ENCODE data around the gene TNFSF10.
"Not testable (repeated sequence)": the region's sequence is repeated elsewhere in the genome, so short reads cannot be mapped to it uniquely, and the experiment has no call there.

Gene TNFSF10

DNA sequence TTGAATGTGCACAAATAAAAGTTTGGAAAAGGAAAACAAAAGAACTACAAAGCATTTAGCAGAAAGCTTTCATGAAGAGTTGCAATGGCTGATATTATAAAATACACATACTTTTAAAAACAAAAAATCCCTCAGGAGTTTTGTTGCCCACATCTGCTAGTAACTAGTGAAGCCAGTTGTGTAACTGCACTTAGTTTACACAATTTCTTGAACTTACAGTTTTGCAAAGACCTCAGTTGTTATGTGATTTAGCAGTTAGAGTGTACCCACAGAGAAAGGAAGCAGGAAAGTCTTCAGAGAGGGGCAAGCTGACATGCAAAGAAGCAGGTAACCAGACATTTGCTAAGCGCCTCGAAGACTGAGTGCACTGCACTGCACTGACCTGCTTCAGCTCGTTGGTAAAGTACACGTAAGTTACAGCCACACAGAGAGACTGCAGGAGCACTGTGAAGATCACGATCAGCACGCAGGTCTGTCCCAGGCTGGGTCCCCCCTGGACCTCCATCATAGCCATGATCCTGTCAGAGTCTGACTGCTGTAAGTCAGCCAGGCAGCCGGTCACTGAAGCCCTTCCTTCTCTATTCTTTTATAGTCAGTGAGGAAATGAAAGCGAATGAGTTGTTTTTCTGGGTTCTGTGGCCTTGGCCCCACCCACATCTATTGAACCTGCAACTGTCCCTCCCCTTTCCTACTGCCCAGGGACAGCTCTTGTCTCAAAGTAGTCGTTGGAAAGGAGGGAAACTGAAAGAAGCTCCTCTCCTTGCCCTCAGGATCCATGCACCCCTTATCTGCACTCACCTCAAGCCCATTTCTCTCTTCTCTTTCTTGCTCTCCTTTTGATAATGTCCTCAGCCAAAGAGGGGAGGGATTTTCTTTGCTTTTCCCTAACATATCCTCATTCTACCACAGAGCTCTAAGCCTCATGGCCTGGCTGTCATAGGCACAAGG, at the start of gene TNFSF10:
Gene TNFSF10 (minus strand): TSS at position 560 of the 948 bp plus-strand sequence. CDS start 46 bp downstream, at position 514.
- peak; percentile 73 to 76 for DNase-seq

DNA sequence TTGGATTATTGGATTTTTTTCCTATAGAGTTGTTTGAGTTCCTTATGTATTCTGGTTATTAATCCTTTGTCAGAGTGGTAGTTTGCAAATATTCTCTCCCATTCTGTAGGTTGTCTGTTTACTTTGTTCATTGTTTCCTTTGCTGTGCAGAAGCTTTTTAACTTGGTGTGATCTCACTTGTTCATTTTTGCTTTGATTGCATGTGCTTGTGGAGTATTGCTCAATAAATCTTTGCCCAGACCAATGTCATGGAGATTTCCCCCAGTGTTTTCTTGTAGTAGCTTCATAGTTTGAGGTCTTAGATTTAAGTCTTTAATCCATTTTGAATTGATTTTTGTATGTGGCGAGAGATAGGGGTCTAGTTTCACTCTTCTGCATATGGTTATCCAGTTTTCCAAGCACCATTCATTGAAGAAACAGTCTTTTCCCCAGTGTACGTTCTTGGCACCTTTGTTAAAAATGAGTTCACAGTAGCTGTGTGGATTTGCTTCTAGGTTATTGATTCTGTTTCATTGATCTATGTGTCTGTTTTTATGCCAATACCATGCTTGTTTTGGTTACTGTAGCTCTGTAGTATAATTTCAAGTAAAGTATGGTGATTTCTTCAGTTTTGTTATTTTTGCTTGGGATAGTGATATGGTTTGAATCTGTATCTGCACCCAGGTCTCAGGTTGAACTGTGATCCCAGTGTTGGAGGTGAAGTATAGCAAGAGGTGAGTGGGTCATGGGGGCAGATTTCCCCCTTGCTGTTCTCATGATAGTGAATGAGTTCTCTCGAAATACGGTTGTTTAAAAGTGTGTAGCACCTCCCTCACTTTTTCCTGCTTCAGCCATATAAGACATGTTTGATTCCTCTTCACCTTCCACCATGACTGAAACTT, 46.1 kb upstream of the TNFSF10 start:
- no peak for DNase-seq

DNA sequence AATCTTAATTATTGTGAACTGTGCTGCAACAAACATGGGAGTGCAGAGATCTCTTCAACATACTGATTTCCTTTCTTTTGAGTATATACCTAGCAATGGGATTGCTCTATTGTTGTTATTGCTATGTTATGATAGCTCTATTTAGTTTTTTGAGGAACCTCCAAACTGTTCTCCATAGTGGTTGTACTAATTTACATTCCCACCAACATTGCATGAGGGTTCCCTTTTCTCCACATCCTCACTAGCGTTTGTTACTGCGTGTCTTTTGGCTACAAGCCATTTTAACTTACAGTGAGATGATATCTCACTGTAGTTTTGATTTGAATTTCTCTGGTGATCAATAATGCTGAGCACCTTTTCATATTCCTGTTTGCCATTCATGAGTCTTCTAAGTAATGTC, 45.5 kb upstream of the TNFSF10 start:
- DNase-seq, result no peak

DNA sequence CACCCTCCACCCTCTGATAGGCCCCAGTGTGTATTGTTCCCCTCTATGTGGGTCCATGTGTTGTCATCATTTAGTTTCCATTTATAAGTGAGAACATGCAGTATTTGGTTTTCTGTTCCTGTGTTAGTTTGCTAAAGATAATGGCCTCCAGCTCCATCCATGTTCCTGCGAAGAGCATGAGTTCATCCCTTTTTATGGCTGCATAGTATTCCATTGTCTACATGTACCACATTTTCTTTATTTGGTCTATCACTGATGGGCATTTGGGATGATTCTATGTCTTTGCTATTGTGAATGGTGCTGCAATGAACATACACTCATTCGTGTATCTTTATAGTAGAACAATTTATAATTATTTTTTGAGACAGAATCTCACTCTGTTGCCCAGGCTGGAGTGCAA, 43.6 kb upstream of the TNFSF10 start:
- DNase-seq, result not testable (repeated sequence)

DNA sequence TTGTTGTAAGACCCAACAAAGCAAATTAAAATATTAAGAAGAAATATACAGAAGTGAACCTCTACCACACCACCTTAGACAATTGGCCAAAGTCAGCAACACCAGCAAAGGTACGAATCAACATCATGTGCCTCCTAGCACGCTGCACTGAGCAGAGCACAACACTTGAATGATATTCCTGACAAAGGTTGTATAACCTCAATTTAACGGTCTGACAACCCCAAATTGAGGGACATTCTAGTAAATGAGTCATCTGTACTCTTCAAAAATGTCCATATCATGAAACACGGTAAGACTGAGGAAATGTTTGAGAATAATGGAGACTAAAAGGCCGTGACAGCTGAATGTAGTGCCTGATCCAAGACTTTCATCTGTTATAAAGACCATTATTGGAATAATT, 41.3 kb upstream of the TNFSF10 start:
- DNase-seq, result no peak

DNA sequence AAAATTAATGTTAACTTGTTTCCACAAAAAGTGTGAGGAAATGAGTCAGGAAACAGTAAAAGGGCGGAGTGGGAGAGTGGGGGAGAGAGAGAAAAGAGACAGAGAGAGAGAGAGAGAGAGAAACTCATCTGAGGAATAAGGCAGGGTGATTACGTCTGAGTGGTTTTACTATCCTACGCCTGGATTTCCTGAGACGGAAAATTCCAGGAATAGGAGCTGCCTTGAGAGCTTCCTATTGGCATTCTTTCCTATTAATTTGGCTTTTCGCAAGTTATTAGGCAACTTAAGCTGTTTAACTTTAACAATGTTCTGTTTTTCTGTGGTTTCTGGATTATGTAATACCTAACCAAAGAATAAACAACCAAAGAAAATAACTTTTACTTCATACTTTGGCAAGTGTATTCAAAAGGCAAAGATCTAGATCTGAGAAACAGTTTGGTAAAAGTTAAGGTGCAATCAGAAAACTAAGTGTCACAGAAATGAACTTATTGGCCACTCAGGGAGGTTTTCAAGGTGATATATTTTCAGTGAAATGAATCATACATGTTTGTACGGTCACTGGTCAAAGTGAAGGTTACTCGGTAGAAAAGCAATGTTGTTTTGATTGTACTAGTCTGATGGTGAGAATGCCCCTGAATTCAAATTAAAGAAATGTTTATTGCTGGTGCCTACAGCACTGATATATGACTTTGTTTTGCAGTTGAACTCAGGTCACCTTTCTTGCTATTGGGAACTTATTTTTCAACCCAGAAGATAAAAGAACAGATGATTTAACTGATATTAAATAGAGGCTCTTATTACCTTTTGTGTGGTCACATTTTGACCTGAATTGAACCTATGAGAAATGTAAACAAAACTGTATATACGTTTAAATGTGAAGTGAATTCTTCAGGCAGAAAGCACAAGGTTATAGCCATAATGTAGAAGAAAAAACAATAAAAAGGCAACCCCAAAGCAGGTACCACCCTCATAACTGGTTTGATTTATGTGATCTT, 39.9 kb upstream of the TNFSF10 start:
- DNase-seq, result peak in 1 of 2 donors; percentile 30

DNA sequence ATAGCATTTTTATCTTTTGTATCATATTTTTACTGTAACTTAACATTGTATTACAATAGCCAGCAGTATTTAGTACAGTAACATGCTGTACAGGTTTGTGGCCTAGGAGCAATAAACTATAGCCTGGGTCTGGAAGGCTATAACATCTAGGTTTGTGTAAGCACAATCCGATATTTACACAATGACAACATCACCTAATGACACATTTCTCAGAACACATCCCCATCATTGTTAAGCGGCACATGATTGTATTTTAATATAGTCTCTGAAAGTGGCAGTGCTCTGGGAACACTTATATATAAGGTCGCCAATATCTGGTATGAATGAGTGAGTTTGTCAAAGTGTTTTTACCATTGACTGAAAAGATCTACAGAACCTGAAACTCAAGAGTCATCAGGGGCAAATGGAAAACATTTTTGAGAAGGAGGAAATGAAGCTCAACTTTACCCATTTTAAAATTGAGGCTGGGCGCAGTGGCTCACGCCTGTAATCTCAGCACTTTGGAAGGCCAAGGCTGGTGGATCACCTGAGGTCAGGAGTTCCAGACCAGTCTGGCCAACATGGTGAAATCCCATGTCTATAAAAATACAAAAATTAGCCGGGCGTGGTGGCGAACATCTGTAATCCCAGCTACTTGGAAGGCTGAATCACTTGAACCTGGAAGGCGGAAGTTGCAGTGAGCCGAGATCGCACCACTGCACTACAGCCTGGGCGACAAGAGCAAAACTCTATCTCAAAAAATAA, 38.8 kb upstream of the TNFSF10 start:
- no peak for DNase-seq

DNA sequence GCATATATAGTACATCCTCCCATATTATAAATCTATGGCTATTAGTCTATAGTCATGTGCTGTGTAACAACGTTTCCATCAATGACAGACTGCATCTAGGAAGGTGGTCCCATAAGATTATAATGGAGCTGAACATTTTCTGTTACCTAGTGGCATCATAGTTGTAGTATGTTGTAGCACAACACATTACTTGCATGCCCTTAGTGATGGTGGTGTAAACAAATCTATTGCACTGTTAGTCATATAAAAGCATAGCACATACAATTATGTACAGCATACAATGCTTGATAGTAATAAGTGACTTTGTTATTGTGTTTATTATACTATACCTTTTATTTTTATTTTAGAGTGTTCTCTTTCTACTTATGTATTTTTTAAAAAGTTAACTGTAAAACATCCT, 37.4 kb upstream of the TNFSF10 start:
- no peak for DNase-seq

DNA sequence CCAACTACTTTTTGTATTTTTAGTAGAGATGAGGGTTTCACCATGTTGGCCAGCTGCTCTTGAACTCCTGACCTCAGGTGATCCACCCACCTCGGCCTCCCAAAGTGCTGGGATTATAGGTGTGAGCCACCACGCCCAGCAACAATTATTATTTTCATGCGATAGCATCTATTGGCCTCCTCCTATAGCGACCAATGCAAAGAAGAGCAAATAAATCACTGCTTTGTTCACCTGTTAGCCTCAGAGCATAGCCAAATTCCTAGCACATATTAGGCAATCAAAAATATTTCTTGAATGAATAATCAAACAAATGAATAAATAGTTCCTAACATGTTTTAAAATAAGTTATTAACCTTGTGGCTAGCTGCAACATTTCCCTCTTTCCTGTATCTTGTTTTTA, 36.8 kb upstream of the TNFSF10 start:
- DNase-seq, result no peak

DNA sequence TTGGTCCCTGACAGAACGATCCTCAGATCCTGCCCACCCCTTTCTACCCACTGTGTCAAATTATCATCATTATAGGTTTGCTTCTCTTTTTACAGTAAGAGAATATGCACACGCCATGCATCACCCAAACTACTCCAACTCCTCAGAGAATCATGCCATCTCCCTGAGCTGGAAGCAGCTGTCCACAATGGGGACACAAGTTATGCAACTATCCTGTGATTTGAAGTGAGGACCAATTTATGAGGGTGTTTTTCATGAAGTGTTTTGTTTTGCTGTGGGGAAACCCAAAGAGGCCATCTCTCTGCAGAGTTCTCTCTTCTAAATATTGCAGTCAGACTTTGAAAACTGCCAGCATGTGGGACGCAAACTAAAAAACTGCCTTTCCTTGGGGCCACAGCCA, 35.8 kb upstream of the TNFSF10 start:
- peak in 1 of 2 donors; percentile 18 for DNase-seq

DNA sequence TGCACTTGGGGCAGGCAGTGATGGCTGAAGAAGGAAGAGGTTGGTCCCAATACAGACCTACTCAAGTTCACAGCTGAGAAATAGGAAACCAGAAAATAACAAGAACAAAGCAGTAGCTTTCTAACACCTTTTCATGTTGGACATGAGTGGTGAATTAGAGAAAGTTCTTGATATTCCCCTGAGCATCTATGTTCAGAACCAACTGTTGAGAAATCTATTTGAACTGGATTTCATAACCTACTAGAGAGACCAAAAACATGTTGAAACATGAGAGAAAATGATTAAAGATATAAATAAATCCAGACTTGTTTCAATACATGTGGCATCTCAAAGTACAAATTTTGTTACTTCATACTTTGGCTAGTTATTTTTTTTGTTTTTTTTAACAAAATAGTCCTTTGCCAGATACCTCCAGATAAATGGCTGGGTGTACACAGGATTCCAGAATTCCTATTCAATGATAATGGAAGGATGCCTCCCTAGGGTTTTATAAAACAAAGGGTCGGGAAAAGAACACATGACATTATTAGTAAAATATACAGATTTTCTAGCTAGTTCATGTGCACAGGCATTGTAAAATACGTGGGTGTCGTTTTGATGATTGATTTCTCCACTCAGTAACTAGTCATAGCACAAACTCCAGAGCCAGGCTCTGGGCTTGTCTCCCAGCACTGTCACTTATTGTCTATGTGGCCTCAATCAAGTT, 34.4 kb upstream of the TNFSF10 start:
- no peak for DNase-seq

DNA sequence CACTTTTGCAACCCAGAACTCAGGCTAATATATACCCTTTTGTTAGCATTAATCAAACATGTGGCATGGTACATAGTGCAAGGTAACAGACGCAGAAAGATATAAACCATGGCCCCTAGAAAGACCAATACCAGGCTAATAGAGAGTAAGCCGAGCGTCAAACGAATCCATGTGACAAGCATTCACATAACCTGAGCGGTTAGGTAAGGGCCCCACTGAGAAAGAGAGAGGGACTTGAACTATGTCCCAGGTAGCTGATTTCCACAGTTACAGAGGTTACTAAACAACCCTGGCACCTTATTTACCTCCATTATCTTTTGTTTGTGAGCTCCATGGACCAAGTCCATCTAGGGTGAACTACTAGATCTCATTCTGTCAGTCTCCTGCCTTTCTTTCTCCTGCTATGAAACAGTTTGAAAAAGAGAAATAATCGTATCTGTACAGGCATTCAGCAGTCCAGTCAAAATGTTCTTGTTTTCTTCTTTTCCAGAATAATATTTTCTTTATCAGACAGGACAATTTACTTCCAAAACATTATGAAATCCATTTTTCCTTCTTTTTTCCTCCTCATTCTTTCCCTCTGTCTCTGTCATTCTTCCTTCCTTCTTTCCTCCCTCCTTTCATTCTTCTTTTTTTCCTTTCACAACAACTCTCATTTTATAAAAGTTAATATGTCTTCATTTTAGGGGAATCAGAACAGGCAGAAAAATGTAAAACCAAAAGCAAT, 30.5 kb upstream of the TNFSF10 start:
- no peak for DNase-seq

DNA sequence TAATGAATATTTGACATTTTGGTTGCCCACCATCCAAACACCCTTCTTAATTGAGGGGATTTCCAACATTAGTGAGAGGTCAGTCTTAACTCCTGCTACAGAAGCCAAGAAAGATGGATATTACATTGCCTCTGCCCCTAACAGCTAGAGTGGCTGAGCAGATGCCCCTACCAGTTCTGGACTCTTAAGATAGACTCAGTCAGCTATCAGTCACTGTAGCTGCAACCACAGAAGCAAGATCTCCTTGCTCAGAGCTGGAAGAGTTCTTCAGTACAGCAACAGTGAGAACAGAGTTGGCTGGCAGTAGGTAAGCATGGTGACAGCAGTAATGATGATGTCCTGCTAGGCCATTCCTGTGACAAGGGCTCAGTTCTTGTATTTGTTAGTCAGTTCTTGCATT, 29.4 kb upstream of the TNFSF10 start:
- no peak for DNase-seq

DNA sequence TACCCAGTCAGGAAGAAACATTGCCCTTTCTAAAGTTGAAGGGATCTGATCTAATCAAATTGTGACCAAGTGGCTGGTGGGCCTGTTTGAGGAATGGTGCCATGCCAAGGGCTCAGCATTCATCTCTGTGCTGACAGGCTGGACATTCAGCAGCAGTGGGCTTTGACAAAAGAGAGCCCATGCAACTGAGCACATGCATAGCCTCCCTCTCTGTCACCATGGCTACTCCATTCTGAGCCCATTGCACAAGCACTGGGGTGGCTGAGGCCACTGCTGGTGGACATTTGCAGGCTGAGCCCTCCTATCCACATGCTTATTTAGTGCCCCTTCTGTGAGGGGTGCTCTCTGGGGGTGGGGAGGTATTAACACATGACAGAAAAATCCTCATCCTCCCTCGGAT, 28.6 kb upstream of the TNFSF10 start:
- DNase-seq, result no peak

DNA sequence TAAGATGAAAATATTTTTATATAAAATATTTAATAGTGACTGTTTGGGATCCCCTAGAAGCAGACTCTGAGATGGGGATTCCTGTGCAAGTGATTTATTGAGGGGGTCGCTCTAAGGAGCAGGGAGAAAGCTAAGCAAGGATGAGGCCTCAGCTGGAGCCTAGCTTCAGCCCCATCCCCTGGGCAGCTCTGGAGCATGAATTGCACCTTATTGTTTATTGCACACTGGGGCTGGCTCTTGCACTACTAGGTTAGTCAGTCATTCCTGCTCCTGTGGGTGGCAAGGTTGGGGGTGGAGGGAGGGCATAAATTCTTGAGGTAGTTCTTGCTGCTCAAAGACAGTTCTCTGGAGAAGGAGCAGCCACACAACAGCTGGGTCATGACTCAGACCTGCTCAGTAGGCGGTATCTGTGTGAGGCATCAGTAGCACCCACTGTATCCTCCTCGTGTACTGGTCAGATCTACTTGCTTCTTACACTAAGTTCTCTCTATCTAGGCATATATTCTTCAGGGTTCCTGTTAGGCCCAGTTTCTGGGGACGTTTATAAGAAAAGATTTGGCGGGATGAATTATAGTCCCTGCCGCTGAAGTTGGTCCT, 27.2 kb upstream of the TNFSF10 start:
- DNase-seq, result peak in 1 of 2 donors; percentile 17

DNA sequence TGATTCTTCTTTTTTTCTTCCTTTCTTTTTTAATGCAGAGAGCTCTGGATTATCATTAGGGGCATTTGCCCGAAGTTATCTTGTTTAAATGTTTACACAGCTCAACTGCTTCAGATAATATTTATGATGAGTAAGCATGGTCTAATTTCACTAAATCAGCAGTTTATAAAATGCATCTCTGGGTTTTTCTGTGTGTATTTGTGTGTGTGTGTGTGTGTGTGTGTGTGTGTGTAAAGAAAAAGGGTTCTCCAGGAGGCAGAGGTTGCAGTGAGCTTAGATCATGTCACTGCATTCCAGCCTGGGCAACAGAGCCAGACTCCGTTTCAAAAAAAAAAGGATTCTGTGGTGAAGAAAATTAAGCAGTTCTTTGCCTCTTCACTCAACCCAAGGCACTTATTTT, 25.9 kb upstream of the TNFSF10 start:
- no peak for DNase-seq

DNA sequence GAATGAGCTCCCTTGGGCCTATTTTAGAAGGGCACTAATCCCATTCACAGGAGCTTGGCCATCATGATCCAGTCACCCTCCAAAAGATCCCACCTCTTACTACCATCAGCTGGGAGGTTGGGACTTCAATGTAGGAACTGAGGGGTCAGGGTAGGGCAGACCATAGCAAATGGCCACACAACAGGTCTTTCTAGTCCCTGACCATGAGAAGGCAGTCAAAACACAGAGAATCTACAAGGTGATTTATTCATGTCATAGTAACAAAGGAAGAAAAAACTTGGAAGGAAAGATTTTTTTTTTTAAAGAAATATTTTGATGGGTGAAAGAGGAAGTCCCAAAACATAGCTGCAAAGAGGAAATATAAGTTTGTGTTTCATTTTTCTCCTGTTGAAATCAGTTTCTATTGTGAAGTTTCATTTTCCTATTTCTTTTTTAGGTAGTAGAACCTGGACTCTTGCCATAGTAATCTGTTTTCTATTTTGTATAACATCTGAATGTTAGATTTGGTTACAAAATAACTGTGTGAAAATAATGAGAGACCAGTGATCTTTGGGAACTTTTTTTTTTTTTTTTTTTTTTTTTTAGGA, 23.5 kb upstream of the TNFSF10 start:
- no peak for DNase-seq

DNA sequence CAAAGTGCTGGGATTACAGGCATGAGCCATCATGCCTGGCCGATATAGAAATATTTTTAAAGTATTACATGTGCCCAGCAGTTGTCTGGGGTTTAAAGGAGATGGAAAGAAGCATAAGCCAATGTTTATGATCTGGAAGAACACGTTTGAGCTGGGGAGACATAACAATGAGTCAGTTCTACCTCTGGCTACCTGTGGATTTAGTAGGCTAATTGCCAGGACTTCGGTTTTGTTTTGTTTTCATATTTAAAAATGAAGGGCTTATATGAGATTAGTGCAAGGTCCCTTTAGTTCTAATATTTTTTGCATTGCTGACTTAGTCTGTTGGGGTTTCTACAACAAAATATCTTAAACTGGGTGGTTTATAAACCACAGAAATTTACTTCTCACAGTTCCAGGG, 22.9 kb upstream of the TNFSF10 start:
- no peak for DNase-seq

DNA sequence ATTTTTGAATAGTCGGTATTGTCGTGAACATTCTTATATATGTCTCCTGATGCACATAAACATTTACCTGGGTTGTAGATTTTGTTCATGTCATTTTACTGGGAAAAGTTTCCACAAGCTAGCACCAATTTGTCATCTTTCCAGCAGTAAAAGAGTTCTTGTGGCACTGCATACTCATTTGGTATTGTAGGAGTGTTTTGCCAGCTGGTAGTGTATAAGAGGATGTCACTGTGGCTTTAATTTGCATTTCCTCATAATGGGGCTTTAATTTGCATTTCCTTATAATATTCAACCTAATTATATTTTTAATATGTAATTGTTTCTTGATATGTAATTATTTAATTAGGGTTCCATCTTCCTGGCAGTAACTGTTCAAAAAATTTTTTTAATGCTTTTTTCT, 21.2 kb upstream of the TNFSF10 start:
- no peak for DNase-seq

DNA sequence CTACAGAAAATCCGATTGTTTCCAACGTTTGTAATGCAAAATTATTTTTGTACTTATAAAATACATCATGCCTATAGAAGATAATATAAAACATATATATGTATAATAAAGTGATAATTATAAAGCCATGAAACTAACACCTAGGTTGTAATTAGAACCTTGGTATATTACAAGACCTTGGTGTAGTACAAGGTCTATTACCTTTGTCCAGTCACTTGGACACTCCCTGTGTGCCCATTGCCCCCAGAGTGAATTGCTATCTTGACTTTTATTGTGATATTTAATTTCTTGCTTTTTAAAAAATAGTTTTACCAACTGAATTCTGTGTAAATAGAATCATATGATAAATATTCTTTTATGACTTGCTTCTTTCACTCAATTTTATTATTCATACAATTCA, 20.7 kb upstream of the TNFSF10 start:
- DNase-seq, result no peak
